ENCODE results near the gene MXD4. TPM values are rescaled to one million over a fixed set of nuclear protein-coding genes. Genes with fewer than 3 reads are reported as not detected.

The MXD4 gene
- total RNA-seq, 1 donor from 2014 or later = 22.7 TPM

- H3K4me1 ChIP-seq = peaks cover 6% of the 10 kb centered on the region
- no peaks in the 10 kb centered on the region for H3K9me3 ChIP-seq (ENCODE audit: low read depth)
- H4K20me1 ChIP-seq (ENCODE audit: low read depth) = peaks cover 81% of the 10 kb centered on the region
- H3K4me2 ChIP-seq = no peak overlapping the region
- H2AFZ ChIP-seq (replicated peaks) = no peak overlapping the region
- H3K27ac Mint-ChIP-seq = no peak overlapping the region
- H3K4me3 Mint-ChIP-seq = no peak overlapping the region
- H3K9me3 Mint-ChIP-seq = no peaks in the 10 kb centered on the region
- H3K36me3 Mint-ChIP-seq = peaks cover 13% of the 10 kb centered on the region
- DNase-seq (ENCODE audit: low spot score) = no peak
- H3F3A ChIP-seq (ENCODE audit: low read depth) = peaks cover 2% of the 10 kb centered on the region
- no peak for TF ChIP-seq EZH2phosphoT487 (IDR thresholded peaks at IDR 0.05)
- no peak for TF ChIP-seq EZH2 (IDR thresholded peaks at IDR 0.05)
- TF ChIP-seq CTCF (IDR thresholded peaks at IDR 0.05) = no peak
- H3K79me2 ChIP-seq (ENCODE audit: low read depth) = peaks cover 21% of the 10 kb centered on the region
- H3K27me3 Mint-ChIP-seq (ENCODE audit: insufficient read depth, low read depth) = peaks cover 8% of the 10 kb centered on the region
- no peak overlapping the region for H3K9ac ChIP-seq
- no peaks in the 10 kb centered on the region for H3K27me3 ChIP-seq
- H3K4me3 ChIP-seq = no peak overlapping the region
- H3K27ac ChIP-seq = no peak overlapping the region
- no peaks in the 10 kb centered on the region for H3K36me3 ChIP-seq
- H3K4me1 Mint-ChIP-seq = peaks cover 5% of the 10 kb centered on the region
Observed at GRCh38 chr4:2257361-2258081, 4.4 kb downstream of the MXD4 start.

- Histone ChIP-seq H4K20me1 (ENCODE audit: low read depth) (peaks cover 86% of the 10 kb centered on the region), H3K9me3 (ENCODE audit: low read depth) (no peaks in the 10 kb centered on the region), H3K4me2 (no peak overlapping the region), H3F3A (ENCODE audit: low read depth) (no peaks in the 10 kb centered on the region), H3K4me3 (no peak overlapping the region), H3K4me1 (peaks cover 6% of the 10 kb centered on the region), H3K79me2 (ENCODE audit: low read depth) (peaks cover 21% of the 10 kb centered on the region), H3K36me3 (no peaks in the 10 kb centered on the region), H3K9ac (no peak overlapping the region), H2AFZ (replicated peaks) (no peak overlapping the region), H3K27me3 (no peaks in the 10 kb centered on the region), H3K27ac (no peak overlapping the region)
- Mint-ChIP-seq H3K27ac (no peak overlapping the region), H3K36me3 (peaks cover 13% of the 10 kb centered on the region), H3K9me3 (no peaks in the 10 kb centered on the region), H3K4me3 (no peak overlapping the region), H3K4me1 (peaks cover 5% of the 10 kb centered on the region), H3K27me3 (ENCODE audit: insufficient read depth, low read depth) (peaks cover 10% of the 10 kb centered on the region)
- no peak for DNase-seq (ENCODE audit: low spot score)
- no peak for TF ChIP-seq EZH2 (IDR thresholded peaks at IDR 0.05)
- no peak for TF ChIP-seq CTCF (IDR thresholded peaks at IDR 0.05)
- no peak for TF ChIP-seq EZH2phosphoT487 (IDR thresholded peaks at IDR 0.05)
Observed at GRCh38 chr4:2256781-2257191, 5.1 kb downstream of the MXD4 start.

GRCh38 chr4:2256156-2256731, 5.7 kb downstream of the MXD4 start:
- H3K9ac ChIP-seq = no peak overlapping the region
- Mint-ChIP-seq H3K27me3 (ENCODE audit: insufficient read depth, low read depth) (peaks cover 10% of the 10 kb centered on the region), H3K36me3 (peaks cover 13% of the 10 kb centered on the region), H3K9me3 (no peaks in the 10 kb centered on the region), H3K4me3 (no peak overlapping the region), H3K27ac (no peak overlapping the region), H3K4me1 (peaks cover 5% of the 10 kb centered on the region)
- H3K4me2 ChIP-seq = no peak overlapping the region
- no peaks in the 10 kb centered on the region for H3K9me3 ChIP-seq (ENCODE audit: low read depth)
- TF ChIP-seq EZH2 (IDR thresholded peaks at IDR 0.05) (no peak), CTCF (IDR thresholded peaks at IDR 0.05) (no peak), EZH2phosphoT487 (IDR thresholded peaks at IDR 0.05) (no peak)
- peaks cover 21% of the 10 kb centered on the region for H3K79me2 ChIP-seq (ENCODE audit: low read depth)
- DNase-seq (ENCODE audit: low spot score) = no peak
- peaks cover 91% of the 10 kb centered on the region for H4K20me1 ChIP-seq (ENCODE audit: low read depth)
- H3K4me3 ChIP-seq = no peak overlapping the region
- H3K27ac ChIP-seq = no peak overlapping the region
- peaks cover 6% of the 10 kb centered on the region for H3K4me1 ChIP-seq
- no peaks in the 10 kb centered on the region for H3K36me3 ChIP-seq
- H2AFZ ChIP-seq (replicated peaks) = no peak overlapping the region
- no peaks in the 10 kb centered on the region for H3F3A ChIP-seq (ENCODE audit: low read depth)
- no peaks in the 10 kb centered on the region for H3K27me3 ChIP-seq

Data from neural progenitor cell (in vitro differentiated cells).